Hematopoietic multipotent progenitor cell treated with erythropoietin and hydrocortisone succinate and interleukin-3 and kit ligand, for 4 days (in vitro differentiated cells): ENCODE data around the gene ALK.

Experiments
- DNase-seq: peaks from one replicate; pipeline ENCODE4 v3.0.0-alpha.2; 2015

Gene ALK

DNA sequence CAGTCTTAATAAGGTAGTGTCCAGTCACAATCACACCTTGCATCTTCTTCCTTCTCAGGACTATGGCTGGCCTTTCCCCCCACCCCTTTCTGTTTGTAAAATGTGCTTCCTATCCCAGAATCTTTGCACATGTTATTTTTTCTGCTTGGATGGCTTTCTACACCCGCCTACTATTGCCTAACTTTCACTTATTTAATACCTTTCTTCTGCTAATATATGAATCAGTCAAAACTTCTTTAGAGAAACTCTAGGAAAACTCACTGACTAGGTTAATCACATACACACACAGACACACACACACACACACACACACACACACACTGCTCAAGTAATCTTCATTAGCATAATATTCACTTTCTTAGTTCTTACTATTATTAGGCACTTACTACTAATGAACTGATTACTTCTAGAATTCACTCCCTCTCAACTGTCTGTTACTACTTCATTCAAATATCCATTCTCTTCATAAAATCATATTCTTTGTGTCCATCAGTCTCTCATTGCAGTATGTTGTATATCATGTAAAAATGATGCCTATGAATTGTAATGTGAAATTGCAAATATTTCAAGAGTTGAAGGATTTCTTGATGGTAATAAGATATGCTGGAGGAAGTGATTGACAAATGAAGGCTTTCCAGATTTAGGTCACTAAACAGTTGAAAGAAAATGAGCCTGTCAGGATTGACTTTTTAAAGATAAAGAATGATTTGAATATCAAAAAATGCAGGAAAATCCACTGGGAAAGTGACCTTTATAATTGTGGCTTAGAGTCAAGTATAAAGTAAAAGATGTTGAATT, 754.9 kb downstream of the ALK start:
- DNase-seq: no peak

- DNase-seq: peak; percentile 5
Observed at GRCh38 chr2:29165362-29166241, 755.8 kb downstream of the ALK start.

GRCh38 chr2:29164091-29164846, 757.1 kb downstream of the ALK start:
- DNase-seq: no peak

- no peak for DNase-seq
Observed at GRCh38 chr2:29162204-29162928, 759.0 kb downstream of the ALK start.

DNA sequence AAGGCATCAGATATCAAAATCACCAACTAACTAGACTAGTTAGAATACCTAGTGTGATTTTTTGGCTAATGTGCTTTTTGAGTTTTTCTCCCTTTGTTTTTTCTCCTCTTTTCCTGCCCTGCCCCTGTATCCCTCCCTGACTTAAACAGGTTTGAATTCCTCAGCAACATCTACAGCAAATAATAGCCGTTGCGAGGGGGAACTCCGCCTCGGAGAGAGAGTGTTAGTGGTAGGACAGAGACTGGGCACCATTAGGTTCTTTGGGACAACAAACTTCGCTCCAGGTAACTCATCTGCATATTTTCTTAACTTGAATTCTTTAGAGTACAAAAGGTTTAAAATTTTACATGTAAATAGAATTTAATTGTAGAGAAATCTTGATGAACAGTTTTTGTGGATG, 761.2 kb downstream of the ALK start:
- no peak for DNase-seq

DNA sequence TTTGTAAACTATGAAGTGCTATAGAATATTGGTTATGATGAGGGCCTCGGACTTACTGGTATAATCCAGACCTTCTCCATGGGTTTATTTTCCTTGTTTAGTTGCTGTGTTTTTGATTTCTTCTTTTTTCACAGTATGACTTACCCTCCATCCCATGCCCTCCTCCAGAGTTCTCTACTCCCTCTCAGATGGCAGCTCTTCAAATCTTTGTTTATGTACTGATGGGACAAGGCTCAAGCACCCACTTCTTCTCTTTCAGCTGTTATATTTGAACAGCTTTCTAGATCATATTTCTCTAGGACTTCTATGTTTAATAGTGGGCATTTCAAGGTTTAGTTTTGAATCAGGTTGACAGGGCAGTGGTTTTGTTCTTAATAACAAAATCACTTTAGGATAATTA, 762.3 kb downstream of the ALK start:
- no peak for DNase-seq

- no peak for DNase-seq
Observed at GRCh38 chr2:29157131-29157530, 764.3 kb downstream of the ALK start.

DNA sequence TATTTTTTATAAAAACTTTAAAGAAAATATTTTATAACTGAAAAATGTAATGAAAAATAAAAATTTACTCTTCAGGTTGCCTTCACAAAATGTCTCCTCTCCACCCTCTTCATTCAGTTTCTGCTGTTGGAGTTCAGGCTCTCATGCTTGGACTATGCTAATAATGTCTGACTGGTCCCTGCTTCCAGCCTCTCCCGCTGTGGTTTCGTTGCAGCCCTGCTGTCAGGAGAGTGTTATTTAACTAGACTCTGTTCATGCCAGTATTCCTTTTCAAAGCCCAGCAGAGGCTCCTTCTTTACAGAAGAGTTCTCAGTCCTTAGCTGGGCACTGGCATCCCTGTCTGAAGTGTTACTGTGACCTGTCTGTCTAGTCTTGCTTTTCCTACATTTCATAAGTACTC, 765.8 kb downstream of the ALK start:
- DNase-seq: no peak

DNA sequence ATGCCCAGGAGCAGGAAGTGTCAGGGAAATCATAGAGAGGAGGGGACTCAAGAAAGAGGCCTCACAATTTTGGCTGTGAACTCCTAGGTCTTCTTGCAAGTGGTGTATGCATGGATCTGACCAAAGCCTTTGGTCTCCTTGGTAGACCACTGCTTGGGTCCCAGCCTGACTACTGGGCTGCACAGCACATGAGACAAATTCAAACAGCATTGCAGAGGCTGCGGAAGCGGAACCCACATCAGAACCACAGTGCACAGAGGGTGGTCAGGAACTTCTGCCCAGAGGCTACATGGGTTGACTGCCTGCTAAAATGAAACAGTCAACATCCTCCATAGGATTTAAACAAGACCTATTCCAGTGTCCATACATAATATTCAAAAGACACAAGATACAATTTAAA, 766.8 kb downstream of the ALK start:
- DNase-seq: no peak

DNA sequence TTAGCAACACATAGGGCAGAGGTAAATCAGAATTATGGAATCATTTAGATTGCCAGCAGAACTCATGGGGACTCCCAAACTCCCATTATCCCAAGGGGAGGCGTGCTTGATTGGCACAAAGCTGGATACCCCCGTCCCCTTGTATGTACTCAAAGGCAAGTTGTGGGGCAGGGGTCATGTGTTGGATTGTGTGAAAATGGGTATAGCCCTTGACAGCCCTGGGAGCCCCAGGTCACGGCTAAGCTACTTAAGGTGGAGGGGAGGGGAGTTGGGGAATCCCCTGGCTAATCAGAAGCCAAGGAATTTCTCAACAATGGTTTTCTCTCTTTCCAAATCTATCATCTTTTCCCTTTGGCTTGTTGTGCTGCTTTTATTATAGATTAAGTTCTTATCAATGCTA, 773.4 kb downstream of the ALK start:
- DNase-seq: no peak

- DNase-seq: no peak
Observed at GRCh38 chr2:29146197-29146596, 775.2 kb downstream of the ALK start.

GRCh38 chr2:29143657-29144056, 777.7 kb downstream of the ALK start:
- no peak for DNase-seq
